Erythroblast (primary cell): Measurements from ENCODE around the gene SPOCK1.

Experiments
- DNase-seq, 2 experiments: peaks; one replicate each; lab custom pipeline; 2025; lab: John Stamatoyannopoulos, UW
- GATA1 ChIP-seq: IDR thresholded peaks from 2 replicates; pipeline ENCODE4 v1.6.1; 2011; ENCODE audit warnings: low read depth, mild to moderate bottlenecking, control low read depth, low read length, moderate library complexity
- POLR2A ChIP-seq: IDR thresholded peaks from 2 replicates; pipeline ENCODE4 v1.6.1; 2011; ENCODE audit warnings: mild to moderate bottlenecking, low read length

SPOCK1 gene

DNA sequence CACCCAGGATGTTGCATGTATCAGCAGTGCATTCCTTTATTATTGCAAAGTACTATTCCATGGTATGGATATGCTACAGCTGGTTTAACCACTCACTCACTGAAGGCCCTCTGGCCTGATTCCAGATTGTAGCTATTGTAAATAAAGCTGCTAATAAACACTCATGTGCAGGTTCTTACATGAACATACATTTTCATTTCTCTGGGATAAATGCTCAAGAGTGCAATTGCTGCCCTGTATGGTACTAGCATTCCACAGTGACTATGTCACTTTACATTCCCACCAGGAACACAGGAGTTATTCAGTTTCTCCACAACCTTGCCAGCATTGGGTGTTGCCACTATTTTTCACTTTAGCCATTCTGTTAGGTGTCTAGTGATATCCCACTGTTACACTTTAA lies 267.6 kb downstream of the SPOCK1 start:
- DNase-seq = no peak
- no peak for TF ChIP-seq GATA1
- TF ChIP-seq POLR2A = no peak

DNA sequence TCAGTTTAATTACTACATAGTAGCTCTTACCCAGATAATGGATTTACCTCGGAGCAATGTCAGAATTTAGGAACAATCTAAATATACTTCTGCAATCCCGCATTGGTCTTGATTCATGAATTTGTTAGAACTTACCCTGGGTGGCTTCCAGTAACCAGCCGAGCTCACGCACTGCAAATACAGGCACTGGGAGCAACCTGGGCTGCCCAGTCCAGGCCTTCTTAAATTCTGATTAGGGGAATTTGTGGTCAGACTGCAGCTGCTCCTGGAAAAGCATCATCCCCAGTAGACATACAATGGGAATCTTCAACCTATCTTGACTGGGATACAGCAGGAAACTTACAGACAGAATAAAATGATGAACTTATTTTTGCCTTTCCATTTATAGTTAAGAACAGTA lies 270.3 kb downstream of the SPOCK1 start:
- DNase-seq = no peak
- TF ChIP-seq POLR2A = no peak
- TF ChIP-seq GATA1 = no peak

DNA sequence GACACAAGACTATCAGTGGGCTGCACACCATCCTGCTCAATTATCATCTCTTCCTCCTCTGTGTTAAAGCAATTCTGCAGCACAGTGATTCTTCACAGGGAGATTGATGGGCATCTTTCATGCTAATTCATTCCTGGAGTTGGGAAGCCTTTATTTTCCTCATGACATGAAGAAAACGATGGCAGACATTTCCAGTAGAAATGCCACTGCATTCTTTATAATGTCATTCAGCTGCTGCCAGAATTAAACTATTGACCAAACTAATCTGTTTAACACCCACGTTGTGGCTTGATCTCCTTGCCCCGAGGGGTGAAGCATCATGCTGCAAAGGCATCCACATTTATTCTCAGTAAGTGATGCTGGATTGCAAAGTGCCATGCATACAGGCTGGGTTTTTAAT lies 273.0 kb downstream of the SPOCK1 start:
- no peak for TF ChIP-seq GATA1
- no peak for TF ChIP-seq POLR2A
- no peak for DNase-seq

- DNase-seq = no peak
- TF ChIP-seq GATA1 (no peak), POLR2A (no peak)
Observed at GRCh38 chr5:137223324-137224295, 275.5 kb downstream of the SPOCK1 start.

DNA sequence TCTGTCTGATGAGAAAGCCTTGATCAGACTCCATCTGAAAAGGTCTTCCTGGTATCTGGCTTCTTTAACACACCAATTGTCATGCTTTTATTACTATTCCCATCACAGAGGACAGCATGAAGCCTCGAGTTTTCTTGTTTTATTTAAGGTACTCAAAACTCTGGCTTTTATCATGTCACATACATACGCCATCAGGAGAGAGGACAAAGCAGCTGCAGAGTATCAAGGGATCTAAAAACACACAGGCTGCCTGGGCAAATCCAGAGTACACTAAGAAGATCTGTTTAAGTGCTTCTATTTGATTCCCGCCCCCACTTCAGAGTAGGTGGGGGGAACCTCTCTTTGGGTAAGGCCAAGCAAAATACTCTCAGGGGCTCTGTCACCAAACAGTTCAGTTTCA lies 277.2 kb downstream of the SPOCK1 start:
- TF ChIP-seq POLR2A (no peak), GATA1 (no peak)
- no peak for DNase-seq

DNA sequence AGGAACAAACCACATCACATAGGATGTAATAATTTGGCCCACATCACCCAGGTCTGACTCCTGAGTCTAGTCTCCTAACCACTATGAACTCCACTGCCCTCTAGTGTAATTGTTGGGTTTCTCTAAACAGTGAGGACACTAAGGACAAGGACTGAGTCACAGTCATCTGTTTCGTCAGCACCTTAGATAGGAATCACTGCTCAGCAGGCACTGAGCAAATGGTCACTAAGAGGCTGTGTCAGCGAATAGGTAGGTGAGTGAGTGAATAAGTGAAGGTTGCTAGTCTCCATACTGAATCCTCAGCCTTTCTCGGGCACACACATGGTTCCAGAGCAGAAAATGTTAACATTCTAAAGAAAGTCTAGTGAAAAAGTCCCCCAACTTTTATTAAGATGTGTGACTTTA lies 278.6 kb downstream of the SPOCK1 start:
- DNase-seq = peak; percentile 14 to 60
- TF ChIP-seq GATA1 (no peak), POLR2A (no peak)

DNA sequence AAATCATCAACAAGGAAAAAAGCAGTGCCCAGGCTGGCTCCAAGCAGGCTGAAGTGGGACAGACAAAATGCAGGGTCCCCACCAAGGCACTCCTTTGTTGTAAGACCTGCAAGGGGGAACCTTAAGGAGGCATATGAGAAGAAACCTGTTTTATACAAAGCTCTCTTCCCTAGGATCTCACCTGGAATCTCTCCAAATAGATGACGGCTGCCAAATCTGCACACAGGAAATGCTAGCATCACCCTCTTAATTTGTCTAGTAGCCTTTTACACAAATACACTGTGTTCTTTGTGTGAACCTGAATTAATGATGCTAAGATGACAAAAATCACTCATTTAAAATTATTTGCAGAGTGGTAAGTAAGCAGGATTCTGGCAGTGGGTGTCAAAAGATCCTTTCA lies 280.2 kb downstream of the SPOCK1 start:
- no peak for DNase-seq
- TF ChIP-seq POLR2A = no peak
- TF ChIP-seq GATA1 = no peak

DNA sequence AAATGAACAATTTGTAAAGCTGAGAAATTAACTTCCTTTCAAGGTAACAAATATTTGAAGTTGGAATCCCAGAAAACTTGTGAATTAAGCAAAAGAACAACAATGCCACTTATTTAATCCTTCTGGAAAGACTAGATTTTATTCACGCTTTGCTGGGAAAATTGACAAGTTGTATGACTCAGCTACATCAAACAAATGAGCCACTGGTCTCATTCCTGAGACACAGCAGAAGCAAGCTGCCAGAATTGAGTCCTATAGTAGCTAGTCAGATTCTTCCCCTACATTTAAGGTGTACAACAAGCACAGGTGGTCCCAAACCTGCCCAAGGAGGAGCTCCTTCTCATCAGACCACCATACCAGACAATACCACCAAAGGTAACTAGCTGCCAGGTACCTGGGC lies 280.7 kb downstream of the SPOCK1 start:
- TF ChIP-seq GATA1 (no peak), POLR2A (no peak)
- no peak for DNase-seq

DNA sequence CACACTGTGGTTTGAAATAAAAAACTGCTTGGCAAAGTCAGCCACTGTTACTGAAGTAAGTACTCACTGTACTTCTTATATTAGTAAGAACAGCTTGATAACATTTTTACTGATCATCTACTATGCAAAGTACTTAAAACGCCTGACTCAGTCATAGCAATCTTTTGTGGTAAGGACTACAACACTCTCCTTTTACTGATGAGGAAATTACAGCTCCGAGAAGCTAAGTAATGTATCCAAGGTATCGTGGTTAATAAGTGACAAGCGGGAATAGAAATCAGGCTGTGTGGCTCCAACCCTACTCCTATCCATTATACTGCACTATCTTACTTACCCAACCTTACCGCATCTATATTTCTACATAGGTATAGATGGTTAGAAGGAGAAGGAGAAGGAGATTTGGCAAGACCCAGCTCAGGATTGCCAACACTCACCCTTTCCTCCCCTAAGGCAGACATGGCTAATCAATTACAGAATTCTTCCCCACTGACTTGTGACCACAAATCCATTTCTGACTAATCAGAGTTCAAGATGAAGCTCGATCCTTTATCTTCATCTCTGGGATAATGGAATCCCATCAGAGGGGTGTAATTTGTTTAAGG lies 281.4 kb downstream of the SPOCK1 start:
- no peak for DNase-seq
- TF ChIP-seq GATA1 = no peak
- no peak for TF ChIP-seq POLR2A

GRCh38 chr5:137216976-137217598 lies 282.0 kb downstream of the SPOCK1 start:
- DNase-seq = no peak
- no peak for TF ChIP-seq GATA1
- TF ChIP-seq POLR2A = no peak

- TF ChIP-seq POLR2A (no peak), GATA1 (no peak)
- no peak for DNase-seq
Observed at GRCh38 chr5:137215780-137216179, 283.3 kb downstream of the SPOCK1 start.

- TF ChIP-seq POLR2A (no peak), GATA1 (no peak)
- no peak for DNase-seq
Observed at GRCh38 chr5:137215261-137215660, 283.9 kb downstream of the SPOCK1 start.

DNA sequence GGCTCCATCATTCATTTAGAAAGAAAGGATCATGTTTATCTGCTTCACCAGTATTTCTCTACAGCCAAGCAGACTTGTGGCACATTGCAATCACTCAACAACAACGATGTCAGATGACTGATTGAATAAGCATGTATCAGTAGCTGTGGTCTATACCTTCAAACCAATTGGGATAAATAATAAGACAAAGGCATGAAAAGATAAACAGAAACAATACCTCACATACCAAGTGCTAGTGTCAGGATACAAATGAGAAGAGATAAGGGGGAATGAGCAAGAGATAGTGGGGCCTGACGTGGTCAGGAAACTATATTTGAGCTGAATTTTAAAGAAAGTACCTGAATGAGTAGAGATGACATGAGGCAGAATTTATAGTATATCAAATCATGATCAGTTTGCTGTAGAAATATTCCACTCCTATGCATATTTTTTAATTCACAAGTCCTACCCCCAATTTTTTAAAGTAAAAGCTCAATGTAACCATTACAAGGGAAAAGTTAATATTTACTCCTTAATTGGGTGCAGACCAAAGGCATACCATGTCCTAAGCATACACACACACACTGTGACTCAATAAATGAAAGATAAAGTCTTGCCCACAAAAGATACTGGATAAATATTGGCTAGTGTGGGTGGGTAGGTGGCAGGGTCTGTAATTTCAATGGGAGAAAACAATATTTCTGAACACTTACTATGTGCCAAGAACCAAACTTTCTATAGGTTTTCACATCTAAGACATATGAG lies 284.5 kb downstream of the SPOCK1 start:
- DNase-seq = no peak
- no peak for TF ChIP-seq GATA1
- no peak for TF ChIP-seq POLR2A
